Measurements from ENCODE around the gene ZC3H10.

DNA sequence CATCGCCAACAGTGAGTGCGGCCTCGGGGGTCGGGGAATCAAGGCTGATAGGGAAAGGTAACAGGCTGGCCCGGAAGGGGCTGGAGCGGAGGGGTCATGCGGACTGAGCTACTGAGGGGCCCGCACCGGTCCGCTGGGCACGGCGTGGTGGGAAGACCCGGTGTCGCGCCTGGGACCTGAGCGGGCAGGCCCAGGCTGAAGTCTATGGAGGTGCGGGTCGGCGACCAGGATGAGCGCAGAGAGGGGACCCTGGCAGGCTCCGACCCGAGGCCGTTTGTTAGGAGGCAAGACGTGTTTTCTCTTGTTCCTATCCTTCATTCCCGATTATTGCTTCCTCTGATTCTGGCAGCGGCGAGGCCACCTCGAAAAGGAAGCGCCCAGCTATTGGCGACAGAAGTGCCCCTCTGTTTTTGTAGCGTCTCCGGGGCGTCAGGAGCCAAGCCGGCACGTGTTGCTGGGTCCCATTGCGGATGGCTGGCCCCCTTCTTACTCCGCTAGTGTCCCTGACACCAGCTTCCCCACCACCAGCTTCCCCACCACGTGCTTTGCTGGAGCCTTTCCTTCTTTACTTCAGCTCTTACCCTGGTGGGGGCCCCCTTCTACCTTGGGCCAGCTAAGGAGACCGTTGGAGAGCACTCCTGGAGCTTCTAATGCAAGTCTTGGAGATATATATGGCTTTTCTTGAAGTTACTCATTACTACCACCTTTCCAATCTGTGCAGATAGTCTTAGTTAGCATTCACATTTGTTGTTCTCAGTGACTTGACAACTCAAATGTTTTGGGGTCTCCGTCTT is 13.1 kb upstream of the ZC3H10 start:
- no peak for TF ChIP-seq POLR2A (IDR thresholded peaks at IDR 0.05)
- TF ChIP-seq, protein P1, sequence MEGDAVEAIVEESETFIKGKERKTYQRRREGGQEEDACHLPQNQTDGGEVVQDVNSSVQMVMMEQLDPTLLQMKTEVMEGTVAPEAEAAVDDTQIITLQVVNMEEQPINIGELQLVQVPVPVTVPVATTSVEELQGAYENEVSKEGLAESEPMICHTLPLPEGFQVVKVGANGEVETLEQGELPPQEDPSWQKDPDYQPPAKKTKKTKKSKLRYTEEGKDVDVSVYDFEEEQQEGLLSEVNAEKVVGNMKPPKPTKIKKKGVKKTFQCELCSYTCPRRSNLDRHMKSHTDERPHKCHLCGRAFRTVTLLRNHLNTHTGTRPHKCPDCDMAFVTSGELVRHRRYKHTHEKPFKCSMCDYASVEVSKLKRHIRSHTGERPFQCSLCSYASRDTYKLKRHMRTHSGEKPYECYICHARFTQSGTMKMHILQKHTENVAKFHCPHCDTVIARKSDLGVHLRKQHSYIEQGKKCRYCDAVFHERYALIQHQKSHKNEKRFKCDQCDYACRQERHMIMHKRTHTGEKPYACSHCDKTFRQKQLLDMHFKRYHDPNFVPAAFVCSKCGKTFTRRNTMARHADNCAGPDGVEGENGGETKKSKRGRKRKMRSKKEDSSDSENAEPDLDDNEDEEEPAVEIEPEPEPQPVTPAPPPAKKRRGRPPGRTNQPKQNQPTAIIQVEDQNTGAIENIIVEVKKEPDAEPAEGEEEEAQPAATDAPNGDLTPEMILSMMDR (IDR thresholded peaks at IDR 0.05) = no peak

Measured in uterus (tissue), 2 donors.